Cardiac fibroblast (primary cell): ENCODE measurements around the gene SRD5A1.

Source experiments
- DNase-seq, 2 donors: peaks; one replicate each; pipeline versions ENCODE4 v3.0.0 to v3.0.0-alpha.2; 2010; ENCODE audit warnings: low read depth in 2 of 2
- H3K4me3 ChIP-seq, 2 donors: replicated peaks in 1 of 2; 1 replicate in 1 of 2; 2 replicates in 1 of 2; pipeline ENCODE4 v1.5.1; 2011; ENCODE audit warnings: low read depth in 2 of 2, low read length in 2 of 2, mild to moderate bottlenecking in 2 of 2, moderate library complexity in 1 of 2
- CTCF ChIP-seq: IDR thresholded peaks from one replicate; pipeline ENCODE4 v1.5.1; 2011; ENCODE audit warnings: low read depth, mild to moderate bottlenecking, low read length, inconsistent platforms

The SRD5A1 gene

GRCh38 chr5:6631441-6631840 is 1.8 kb upstream of the SRD5A1 start:
- DNase-seq = peak; percentile 9 to 29
- TF ChIP-seq CTCF = no peak
- peak overlapping the region in 1 of 2 donors; percentile 91 for H3K4me3 ChIP-seq

GRCh38 chr5:6632324-6632887 is 834 bp upstream of the SRD5A1 start:
- TF ChIP-seq CTCF = peak; percentile 15
- peak; percentile 28 to 44 for DNase-seq
- peak overlapping the region; percentile 90 to 91 for H3K4me3 ChIP-seq

GRCh38 chr5:6633469-6634245 is 417 bp downstream of the SRD5A1 start:
- TF ChIP-seq CTCF = no peak
- peak; percentile 12 to 19 for DNase-seq
- peak overlapping the region; percentile 90 to 91 for H3K4me3 ChIP-seq

GRCh38 chr5:6634306-6634705 is 1.1 kb downstream of the SRD5A1 start:
- H3K4me3 ChIP-seq = peak overlapping the region; percentile 90 to 91
- DNase-seq = peak in 1 of 2 donors; percentile 5
- TF ChIP-seq CTCF = no peak

GRCh38 chr5:6634788-6635430 is 1.7 kb downstream of the SRD5A1 start:
- TF ChIP-seq CTCF = no peak
- no peak overlapping the region for H3K4me3 ChIP-seq
- peak in 1 of 2 donors; percentile 22 for DNase-seq

GRCh38 chr5:6636293-6636692 is 3.1 kb downstream of the SRD5A1 start:
- DNase-seq = no peak
- TF ChIP-seq CTCF = no peak
- H3K4me3 ChIP-seq = no peak overlapping the region
